Neural crest cell (in vitro differentiated cells): Measurements from ENCODE around the gene GCG. TPM values are rescaled to one million over a fixed set of nuclear protein-coding genes. Genes with fewer than 3 reads are reported as not detected.

ENCODE experiments used
- DNase-seq: peaks from one replicate; pipeline ENCODE4 v3.0.0; 2021; ENCODE audit warnings: low read depth, mixed read lengths, low spot score
- H3K27ac Mint-ChIP-seq: one replicate; pipeline ENCODE4 v1.8.0; 2021; ENCODE audit warnings: mild to moderate bottlenecking, mixed read lengths; ENCODE audit not compliant: unreplicated experiment
- H3K27me3 Mint-ChIP-seq: 2 replicates; pipeline ENCODE4 v1.8.0; 2021; ENCODE audit warnings: low read depth, mild to moderate bottlenecking, mixed read lengths
- H3K36me3 Mint-ChIP-seq: 2 replicates; pipeline ENCODE4 v1.8.0; 2021; ENCODE audit warnings: low read depth, mild to moderate bottlenecking, mixed read lengths
- H3K4me1 Mint-ChIP-seq: 2 replicates; pipeline ENCODE4 v1.8.0; 2021; ENCODE audit warnings: mixed read lengths
- H3K4me3 Mint-ChIP-seq: one replicate; pipeline ENCODE4 v1.8.0; 2021; ENCODE audit warnings: mild to moderate bottlenecking, mixed read lengths
- H3K9me3 Mint-ChIP-seq: 2 replicates; pipeline ENCODE4 v1.8.0; 2021; ENCODE audit warnings: mixed read lengths
- total RNA-seq: library from RNA; stranded (reverse); gene quantifications from 2 replicates; pipeline ENCODE4 v1.2.1, GENCODE V29; 2021
- TF ChIP-seq, protein P1 (sequence below): fragments of 200-600 bp; sonication (generic); conservative IDR thresholded peaks from 2 replicates; pipeline ENCODE4 v1.5.0; 2021; ENCODE audit warnings: antibody characterized with exemption, mild to moderate bottlenecking

GCG gene
- total RNA-seq, 1 donor from 2014 or later: not detected

DNA sequence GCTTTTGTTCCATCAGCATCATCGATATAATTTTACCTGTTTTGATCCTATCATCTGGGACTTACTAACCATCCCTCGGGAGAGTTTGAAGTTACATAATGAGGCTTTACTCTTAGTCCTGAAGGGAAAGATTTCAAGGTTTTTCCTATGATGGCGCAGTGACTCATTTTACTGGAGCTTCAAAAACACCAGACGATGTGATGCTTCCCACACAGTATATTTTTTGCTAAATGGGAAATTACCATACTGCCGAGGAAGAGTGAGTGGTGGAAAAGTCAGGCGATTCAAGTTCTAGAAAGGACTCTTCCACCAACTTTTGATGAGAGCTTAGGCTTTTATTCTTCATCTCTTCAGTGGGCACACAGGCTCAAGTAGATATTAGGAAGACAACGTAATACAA lies 44.6 kb upstream of the GCG start:
- Mint-ChIP-seq H3K27ac (no peak overlapping the region), H3K36me3 (no peaks in the 10 kb centered on the region), H3K4me1 (no peaks in the 10 kb centered on the region), H3K9me3 (no peaks in the 10 kb centered on the region), H3K4me3 (no peak overlapping the region), H3K27me3 (peaks cover 37% of the 10 kb centered on the region)
- TF ChIP-seq, protein P1, sequence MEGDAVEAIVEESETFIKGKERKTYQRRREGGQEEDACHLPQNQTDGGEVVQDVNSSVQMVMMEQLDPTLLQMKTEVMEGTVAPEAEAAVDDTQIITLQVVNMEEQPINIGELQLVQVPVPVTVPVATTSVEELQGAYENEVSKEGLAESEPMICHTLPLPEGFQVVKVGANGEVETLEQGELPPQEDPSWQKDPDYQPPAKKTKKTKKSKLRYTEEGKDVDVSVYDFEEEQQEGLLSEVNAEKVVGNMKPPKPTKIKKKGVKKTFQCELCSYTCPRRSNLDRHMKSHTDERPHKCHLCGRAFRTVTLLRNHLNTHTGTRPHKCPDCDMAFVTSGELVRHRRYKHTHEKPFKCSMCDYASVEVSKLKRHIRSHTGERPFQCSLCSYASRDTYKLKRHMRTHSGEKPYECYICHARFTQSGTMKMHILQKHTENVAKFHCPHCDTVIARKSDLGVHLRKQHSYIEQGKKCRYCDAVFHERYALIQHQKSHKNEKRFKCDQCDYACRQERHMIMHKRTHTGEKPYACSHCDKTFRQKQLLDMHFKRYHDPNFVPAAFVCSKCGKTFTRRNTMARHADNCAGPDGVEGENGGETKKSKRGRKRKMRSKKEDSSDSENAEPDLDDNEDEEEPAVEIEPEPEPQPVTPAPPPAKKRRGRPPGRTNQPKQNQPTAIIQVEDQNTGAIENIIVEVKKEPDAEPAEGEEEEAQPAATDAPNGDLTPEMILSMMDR: no peak
- no peak for DNase-seq

DNA sequence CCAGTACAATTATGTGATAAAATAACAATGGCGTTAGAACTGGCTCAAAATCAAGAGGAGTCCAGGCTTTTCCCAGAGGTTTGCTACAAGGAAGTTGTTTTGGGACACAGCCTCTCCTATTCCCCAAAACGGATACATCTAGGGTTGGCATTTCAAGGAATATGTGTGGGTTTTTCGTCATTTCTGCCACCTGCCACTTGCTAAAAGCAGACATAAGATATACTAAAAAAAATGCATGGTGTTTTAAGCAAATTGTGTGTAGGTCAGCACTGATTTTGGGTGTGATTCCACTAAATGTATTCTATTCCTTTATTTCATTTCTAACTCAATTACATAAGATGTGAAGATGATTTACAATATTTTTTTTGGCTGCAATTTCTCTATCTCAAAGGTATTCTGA lies 36.4 kb upstream of the GCG start:
- H3K4me1 Mint-ChIP-seq: no peaks in the 10 kb centered on the region
- no peak for DNase-seq
- no peaks in the 10 kb centered on the region for H3K9me3 Mint-ChIP-seq
- no peaks in the 10 kb centered on the region for H3K36me3 Mint-ChIP-seq
- TF ChIP-seq, protein P1: no peak
- H3K27me3 Mint-ChIP-seq: peaks cover 18% of the 10 kb centered on the region
- H3K4me3 Mint-ChIP-seq: no peak overlapping the region
- H3K27ac Mint-ChIP-seq: no peak overlapping the region

DNA sequence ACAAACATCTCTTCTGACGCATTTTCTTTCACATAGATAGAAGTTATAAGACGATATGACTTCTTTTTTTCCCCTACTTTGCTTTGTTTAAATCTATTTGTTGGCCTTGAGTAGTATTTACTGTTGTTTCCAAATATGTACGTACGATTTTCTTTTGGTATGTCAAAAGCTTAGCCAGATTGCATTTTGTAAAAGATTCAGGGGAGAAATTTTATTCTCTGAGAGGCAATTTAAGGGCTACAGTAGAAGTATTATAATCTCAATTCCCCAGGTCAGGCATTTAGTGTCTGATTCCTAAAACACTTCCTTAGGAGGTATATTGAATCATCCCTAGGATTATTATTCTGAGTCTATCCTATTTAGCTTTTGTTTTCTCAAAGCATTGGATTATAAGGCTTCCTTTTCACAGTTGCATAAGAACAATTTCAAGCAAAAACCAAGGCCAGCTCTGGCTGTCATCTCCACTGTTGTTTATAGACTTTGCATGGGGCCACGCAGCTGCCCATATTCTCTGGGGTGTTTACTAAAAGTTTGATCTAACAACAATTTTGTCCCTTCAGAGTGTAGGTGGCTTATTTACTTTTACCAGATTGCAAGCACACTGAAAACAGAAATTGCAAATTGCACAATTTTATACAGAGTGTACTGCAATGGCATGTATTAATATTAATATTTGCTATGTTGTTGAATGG lies 33.6 kb upstream of the GCG start:
- no peaks in the 10 kb centered on the region for H3K27me3 Mint-ChIP-seq
- no peaks in the 10 kb centered on the region for H3K36me3 Mint-ChIP-seq
- no peak overlapping the region for H3K27ac Mint-ChIP-seq
- no peaks in the 10 kb centered on the region for H3K4me1 Mint-ChIP-seq
- no peaks in the 10 kb centered on the region for H3K9me3 Mint-ChIP-seq
- TF ChIP-seq, protein P1: no peak
- H3K4me3 Mint-ChIP-seq: no peak overlapping the region
- no peak for DNase-seq

DNA sequence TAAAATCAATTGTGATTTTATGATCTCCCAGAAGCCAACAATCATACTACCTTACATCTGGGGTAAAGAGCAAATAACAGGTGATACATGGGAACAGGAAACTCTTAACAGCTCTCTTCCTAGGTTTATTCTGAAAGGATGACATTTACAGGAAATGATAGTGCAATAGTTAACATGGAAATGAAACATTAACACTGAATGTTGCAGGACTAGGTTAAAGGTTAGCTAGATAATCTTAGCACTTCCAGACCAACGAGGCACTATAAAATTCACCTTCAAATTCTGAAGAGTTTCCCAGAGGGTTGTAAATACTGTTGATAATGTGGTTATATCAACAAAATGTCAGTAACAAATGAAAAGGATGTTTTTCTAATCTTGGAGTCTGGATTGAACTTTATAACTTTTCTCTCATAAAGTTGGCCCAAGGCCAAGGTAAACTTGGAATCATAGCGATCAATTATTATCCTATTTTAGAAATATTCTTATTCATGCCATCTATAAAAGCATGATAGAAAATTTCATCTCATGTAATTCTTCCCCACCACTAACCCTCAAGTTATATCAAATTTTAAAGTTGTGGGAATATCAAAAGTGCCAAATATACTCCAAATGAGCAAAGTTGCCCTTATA lies 32.9 kb upstream of the GCG start:
- TF ChIP-seq, protein P1: no peak
- Mint-ChIP-seq H3K9me3 (no peaks in the 10 kb centered on the region), H3K4me1 (no peaks in the 10 kb centered on the region), H3K27ac (no peak overlapping the region), H3K4me3 (no peak overlapping the region), H3K36me3 (no peaks in the 10 kb centered on the region), H3K27me3 (no peaks in the 10 kb centered on the region)
- DNase-seq: no peak

DNA sequence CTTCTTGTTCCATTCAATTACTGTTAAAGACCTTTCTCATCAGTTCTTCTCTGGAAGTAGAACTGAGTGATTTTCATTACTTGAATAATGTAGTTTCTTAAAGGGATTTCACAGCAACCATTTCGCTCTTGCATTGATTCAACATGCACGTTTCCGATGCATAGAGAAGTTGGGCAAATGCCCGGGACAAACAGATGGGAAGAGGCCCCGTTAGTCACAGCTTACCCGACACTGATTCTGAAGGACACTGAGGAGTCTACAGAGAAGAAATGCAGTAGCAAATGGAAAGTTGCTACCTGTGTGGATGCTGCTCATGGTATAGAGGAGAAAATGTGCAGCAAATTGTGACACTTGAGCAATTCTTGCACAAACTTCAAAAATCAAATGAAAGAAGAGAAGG lies 32.3 kb upstream of the GCG start:
- Mint-ChIP-seq H3K27ac (no peak overlapping the region), H3K27me3 (no peaks in the 10 kb centered on the region), H3K9me3 (no peaks in the 10 kb centered on the region), H3K36me3 (no peaks in the 10 kb centered on the region), H3K4me1 (no peaks in the 10 kb centered on the region), H3K4me3 (no peak overlapping the region)
- DNase-seq: no peak
- TF ChIP-seq, protein P1: no peak
